Measurements from ENCODE around the gene NUDT1. TPM values are rescaled to one million over a fixed set of nuclear protein-coding genes. Genes with fewer than 3 reads are reported as not detected.

NUDT1 gene
- total RNA-seq, 1 experiment from 2014 or later: 100 TPM

DNA sequence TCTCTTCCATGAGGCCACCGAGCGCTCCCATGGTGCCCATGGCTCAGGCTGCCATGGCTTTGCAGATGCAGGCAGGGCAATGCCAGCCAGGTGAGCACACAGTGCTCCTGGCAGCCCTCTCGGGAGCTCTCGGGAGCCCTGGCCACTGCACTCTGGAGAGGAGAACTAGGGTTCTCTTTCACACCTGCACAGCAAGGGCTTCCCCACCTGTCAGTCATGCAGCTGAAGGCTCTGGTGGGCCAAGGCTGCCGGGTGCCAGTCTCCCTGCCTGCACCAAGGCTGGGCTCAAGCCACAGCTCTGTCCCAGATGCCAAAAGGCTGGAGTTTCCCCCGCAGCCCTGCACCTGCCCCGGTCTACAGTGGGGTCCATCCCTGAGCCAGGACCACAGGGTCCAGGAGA is 32.6 kb downstream of the NUDT1 start (continued):
- TF ChIP-seq, protein P1, sequence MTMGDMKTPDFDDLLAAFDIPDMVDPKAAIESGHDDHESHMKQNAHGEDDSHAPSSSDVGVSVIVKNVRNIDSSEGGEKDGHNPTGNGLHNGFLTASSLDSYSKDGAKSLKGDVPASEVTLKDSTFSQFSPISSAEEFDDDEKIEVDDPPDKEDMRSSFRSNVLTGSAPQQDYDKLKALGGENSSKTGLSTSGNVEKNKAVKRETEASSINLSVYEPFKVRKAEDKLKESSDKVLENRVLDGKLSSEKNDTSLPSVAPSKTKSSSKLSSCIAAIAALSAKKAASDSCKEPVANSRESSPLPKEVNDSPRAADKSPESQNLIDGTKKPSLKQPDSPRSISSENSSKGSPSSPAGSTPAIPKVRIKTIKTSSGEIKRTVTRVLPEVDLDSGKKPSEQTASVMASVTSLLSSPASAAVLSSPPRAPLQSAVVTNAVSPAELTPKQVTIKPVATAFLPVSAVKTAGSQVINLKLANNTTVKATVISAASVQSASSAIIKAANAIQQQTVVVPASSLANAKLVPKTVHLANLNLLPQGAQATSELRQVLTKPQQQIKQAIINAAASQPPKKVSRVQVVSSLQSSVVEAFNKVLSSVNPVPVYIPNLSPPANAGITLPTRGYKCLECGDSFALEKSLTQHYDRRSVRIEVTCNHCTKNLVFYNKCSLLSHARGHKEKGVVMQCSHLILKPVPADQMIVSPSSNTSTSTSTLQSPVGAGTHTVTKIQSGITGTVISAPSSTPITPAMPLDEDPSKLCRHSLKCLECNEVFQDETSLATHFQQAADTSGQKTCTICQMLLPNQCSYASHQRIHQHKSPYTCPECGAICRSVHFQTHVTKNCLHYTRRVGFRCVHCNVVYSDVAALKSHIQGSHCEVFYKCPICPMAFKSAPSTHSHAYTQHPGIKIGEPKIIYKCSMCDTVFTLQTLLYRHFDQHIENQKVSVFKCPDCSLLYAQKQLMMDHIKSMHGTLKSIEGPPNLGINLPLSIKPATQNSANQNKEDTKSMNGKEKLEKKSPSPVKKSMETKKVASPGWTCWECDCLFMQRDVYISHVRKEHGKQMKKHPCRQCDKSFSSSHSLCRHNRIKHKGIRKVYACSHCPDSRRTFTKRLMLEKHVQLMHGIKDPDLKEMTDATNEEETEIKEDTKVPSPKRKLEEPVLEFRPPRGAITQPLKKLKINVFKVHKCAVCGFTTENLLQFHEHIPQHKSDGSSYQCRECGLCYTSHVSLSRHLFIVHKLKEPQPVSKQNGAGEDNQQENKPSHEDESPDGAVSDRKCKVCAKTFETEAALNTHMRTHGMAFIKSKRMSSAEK (CRISPR knock-in tag; IDR thresholded peaks at IDR 0.05; ENCODE audit: borderline replicate concordance): no peak
- no peak for TF ChIP-seq ZNF416 (CRISPR knock-in tag; IDR thresholded peaks at IDR 0.05)
- no peak for TF ChIP-seq CTCF (IDR thresholded peaks at IDR 0.05)
- TF ChIP-seq, protein P2, sequence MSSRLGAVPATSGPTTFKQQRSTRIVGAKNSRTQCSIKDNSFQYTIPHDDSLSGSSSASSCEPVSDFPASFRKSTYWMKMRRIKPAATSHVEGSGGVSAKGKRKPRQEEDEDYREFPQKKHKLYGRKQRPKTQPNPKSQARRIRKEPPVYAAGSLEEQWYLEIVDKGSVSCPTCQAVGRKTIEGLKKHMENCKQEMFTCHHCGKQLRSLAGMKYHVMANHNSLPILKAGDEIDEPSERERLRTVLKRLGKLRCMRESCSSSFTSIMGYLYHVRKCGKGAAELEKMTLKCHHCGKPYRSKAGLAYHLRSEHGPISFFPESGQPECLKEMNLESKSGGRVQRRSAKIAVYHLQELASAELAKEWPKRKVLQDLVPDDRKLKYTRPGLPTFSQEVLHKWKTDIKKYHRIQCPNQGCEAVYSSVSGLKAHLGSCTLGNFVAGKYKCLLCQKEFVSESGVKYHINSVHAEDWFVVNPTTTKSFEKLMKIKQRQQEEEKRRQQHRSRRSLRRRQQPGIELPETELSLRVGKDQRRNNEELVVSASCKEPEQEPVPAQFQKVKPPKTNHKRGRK (CRISPR knock-in tag; IDR thresholded peaks at IDR 0.05; ENCODE audit: borderline replicate concordance): no peak
- TF ChIP-seq, protein P3, sequence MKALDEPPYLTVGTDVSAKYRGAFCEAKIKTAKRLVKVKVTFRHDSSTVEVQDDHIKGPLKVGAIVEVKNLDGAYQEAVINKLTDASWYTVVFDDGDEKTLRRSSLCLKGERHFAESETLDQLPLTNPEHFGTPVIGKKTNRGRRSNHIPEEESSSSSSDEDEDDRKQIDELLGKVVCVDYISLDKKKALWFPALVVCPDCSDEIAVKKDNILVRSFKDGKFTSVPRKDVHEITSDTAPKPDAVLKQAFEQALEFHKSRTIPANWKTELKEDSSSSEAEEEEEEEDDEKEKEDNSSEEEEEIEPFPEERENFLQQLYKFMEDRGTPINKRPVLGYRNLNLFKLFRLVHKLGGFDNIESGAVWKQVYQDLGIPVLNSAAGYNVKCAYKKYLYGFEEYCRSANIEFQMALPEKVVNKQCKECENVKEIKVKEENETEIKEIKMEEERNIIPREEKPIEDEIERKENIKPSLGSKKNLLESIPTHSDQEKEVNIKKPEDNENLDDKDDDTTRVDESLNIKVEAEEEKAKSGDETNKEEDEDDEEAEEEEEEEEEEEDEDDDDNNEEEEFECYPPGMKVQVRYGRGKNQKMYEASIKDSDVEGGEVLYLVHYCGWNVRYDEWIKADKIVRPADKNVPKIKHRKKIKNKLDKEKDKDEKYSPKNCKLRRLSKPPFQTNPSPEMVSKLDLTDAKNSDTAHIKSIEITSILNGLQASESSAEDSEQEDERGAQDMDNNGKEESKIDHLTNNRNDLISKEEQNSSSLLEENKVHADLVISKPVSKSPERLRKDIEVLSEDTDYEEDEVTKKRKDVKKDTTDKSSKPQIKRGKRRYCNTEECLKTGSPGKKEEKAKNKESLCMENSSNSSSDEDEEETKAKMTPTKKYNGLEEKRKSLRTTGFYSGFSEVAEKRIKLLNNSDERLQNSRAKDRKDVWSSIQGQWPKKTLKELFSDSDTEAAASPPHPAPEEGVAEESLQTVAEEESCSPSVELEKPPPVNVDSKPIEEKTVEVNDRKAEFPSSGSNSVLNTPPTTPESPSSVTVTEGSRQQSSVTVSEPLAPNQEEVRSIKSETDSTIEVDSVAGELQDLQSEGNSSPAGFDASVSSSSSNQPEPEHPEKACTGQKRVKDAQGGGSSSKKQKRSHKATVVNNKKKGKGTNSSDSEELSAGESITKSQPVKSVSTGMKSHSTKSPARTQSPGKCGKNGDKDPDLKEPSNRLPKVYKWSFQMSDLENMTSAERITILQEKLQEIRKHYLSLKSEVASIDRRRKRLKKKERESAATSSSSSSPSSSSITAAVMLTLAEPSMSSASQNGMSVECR (CRISPR knock-in tag; IDR thresholded peaks at IDR 0.05; ENCODE audit: borderline replicate concordance): no peak
- TF ChIP-seq, protein P4, sequence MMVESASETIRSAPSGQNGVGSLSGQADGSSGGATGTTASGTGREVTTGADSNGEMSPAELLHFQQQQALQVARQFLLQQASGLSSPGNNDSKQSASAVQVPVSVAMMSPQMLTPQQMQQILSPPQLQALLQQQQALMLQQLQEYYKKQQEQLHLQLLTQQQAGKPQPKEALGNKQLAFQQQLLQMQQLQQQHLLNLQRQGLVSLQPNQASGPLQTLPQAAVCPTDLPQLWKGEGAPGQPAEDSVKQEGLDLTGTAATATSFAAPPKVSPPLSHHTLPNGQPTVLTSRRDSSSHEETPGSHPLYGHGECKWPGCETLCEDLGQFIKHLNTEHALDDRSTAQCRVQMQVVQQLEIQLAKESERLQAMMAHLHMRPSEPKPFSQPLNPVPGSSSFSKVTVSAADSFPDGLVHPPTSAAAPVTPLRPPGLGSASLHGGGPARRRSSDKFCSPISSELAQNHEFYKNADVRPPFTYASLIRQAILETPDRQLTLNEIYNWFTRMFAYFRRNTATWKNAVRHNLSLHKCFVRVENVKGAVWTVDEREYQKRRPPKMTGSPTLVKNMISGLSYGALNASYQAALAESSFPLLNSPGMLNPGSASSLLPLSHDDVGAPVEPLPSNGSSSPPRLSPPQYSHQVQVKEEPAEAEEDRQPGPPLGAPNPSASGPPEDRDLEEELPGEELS (CRISPR knock-in tag; IDR thresholded peaks at IDR 0.05): no peak
- TF ChIP-seq HMGXB4 (CRISPR knock-in tag; IDR thresholded peaks at IDR 0.05): no peak
- no peak for TF ChIP-seq JAZF1 (CRISPR knock-in tag; IDR thresholded peaks at IDR 0.05)
- no peak for TF ChIP-seq ZNF396 (CRISPR knock-in tag; IDR thresholded peaks at IDR 0.05; ENCODE audit: borderline replicate concordance)
- TF ChIP-seq NR2C2 (CRISPR knock-in tag; IDR thresholded peaks at IDR 0.05): no peak
